Measurements from ENCODE around the gene GCN1. TPM values are rescaled to one million over a fixed set of nuclear protein-coding genes. Genes with fewer than 3 reads are reported as not detected.

GCN1 gene
- total and polyA plus RNA-seq, 12 donors = 9.7 to 41.3 (median 34.0) TPM

- H3K27ac ChIP-seq = peak overlapping the region in 6 of 10 donors; percentile 10 to 75 (median 52)
- ATAC-seq = no peak
- intact Hi-C loops (cut with DNase I) = loop anchor here in 1 of 10 donors (10.0 kb wide), 1 partner anchor 53 kb away; no protein-coding TSS in a partner anchor
- no peaks in the 10 kb centered on the region for H3K9me3 ChIP-seq
- no peak overlapping the region for H3K4me3 ChIP-seq
- peaks cover 0 to 34% (median 13%) of the 10 kb centered on the region in 9 donors for H3K4me1 ChIP-seq
- TF ChIP-seq CTCF (IDR thresholded peaks at IDR 0.05) = no peak
- H3K27me3 ChIP-seq = no peaks in the 10 kb centered on the region
- DNase-seq = no peak
- peaks cover 0 to 100% (median 92%) of the 10 kb centered on the region in 9 donors for H3K36me3 ChIP-seq
- WGBS, 2 donors = 58 to 70% methylated on average over 9 of the region's 9 CpGs
These were observed 62.3 kb downstream of the GCN1 start for GRCh38 chr12:120132054-120132836.

- DNase-seq (no peak), ATAC-seq (no peak)
- TF ChIP-seq CTCF (IDR thresholded peaks at IDR 0.05) = no peak
- no peak overlapping the region for H3K27ac ChIP-seq
- peaks cover 0 to 45% (median 19%) of the 10 kb centered on the region in 9 donors for H3K4me1 ChIP-seq
- H3K36me3 ChIP-seq = peaks cover 0 to 100% (median 86%) of the 10 kb centered on the region in 9 donors
- no peak overlapping the region for H3K4me3 ChIP-seq
- 95 to 96% methylated on average over 15 of the region's 15 CpGs for WGBS, 2 donors
- H3K27me3 ChIP-seq = no peaks in the 10 kb centered on the region
- no peaks in the 10 kb centered on the region for H3K9me3 ChIP-seq
- intact Hi-C loops (cut with DNase I) = loop anchor here in 1 of 10 donors (10.0 kb wide), 1 partner anchor 54 kb away; no protein-coding TSS in a partner anchor
These were observed 63.4 kb downstream of the GCN1 start for GRCh38 chr12:120131116-120131515.

- no peak for DNase-seq
- ATAC-seq = peak in 6 of 8 donors; percentile 32 to 67 (median 48)
These were observed 64.5 kb downstream of the GCN1 start for GRCh38 chr12:120130011-120130410.

More at GRCh38 chr12:120130011-120130410, 64.5 kb downstream of the GCN1 start:
- 85% methylated on average over 6 of the region's 6 CpGs for WGBS, 2 donors
- intact Hi-C loops (cut with DNase I) = loop anchor here in 1 of 10 donors (10.0 kb wide), 1 partner anchor 55 kb away; no protein-coding TSS in a partner anchor
- Histone ChIP-seq H3K4me3 (no peak overlapping the region), H3K9me3 (no peaks in the 10 kb centered on the region), H3K4me1 (peaks cover 0 to 47% (median 20%) of the 10 kb centered on the region in 9 donors), H3K27me3 (no peaks in the 10 kb centered on the region), H3K27ac (peak overlapping the region in 2 of 10 donors; percentile 19 to 26), H3K36me3 (peaks cover 0 to 94% (median 75%) of the 10 kb centered on the region in 9 donors)
- no peak for TF ChIP-seq CTCF (IDR thresholded peaks at IDR 0.05)

Measured in heart right ventricle (tissue), 16 donors.